ENCODE data around the gene BACE2. TPM values are rescaled to one million over a fixed set of nuclear protein-coding genes. Genes with fewer than 3 reads are reported as not detected.

The BACE2 gene
- total and polyA plus RNA-seq, 2 donors (not counting 3 experiments of a cell fraction or from before 2014, with no cell fraction given), result 113 to 184 TPM

DNA sequence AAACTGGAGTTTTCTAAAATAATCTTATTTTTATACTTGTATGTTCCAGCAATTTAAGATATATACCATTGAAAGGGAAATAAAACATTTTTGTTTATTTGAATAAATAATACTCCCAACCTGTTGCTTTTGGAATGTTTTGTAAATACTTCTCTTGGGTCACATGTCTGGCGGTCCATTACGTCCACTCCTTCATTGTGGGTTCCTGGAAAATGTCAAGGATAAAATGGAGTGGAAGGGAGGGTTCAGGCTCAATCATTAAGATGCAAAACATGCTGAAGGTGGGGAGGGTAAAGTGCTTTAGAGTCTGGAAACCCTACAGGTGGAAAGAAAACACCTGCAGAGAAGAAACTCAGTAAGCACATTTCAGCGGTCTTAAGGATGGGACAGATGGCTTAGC, 114.5 kb downstream of the BACE2 start:
- no peak for TF ChIP-seq POLR2AphosphoS5 (IDR thresholded peaks at IDR 0.05; ENCODE audit: insufficient read depth, low read depth, low read length)
- no peak for TF ChIP-seq FOS (IDR thresholded peaks at IDR 0.05; ENCODE audit: borderline replicate concordance, insufficient read depth, low read length)
- TF ChIP-seq JUN (IDR thresholded peaks at IDR 0.05; ENCODE audit: borderline replicate concordance, insufficient read depth, insufficient read length, low read depth), result no peak
- TF ChIP-seq, protein P1, sequence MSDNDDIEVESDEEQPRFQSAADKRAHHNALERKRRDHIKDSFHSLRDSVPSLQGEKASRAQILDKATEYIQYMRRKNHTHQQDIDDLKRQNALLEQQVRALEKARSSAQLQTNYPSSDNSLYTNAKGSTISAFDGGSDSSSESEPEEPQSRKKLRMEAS (IDR thresholded peaks at IDR 0.05; ENCODE audit: insufficient read depth, insufficient read length), result no peak
- TF ChIP-seq EZH2 (IDR thresholded peaks at IDR 0.05; ENCODE audit: borderline replicate concordance, low read depth, low read length, severe bottlenecking), result no peak
- no peak for TF ChIP-seq GATA2 (IDR thresholded peaks at IDR 0.05; ENCODE audit: insufficient read depth, insufficient read length, low read depth, low read length)
- no peak for TF ChIP-seq MYC (IDR thresholded peaks at IDR 0.05; ENCODE audit: low read depth, low read length)
- no peak for TF ChIP-seq POLR2A (IDR thresholded peaks at IDR 0.05; ENCODE audit: low read depth, low read length)
- TF ChIP-seq, protein P2, sequence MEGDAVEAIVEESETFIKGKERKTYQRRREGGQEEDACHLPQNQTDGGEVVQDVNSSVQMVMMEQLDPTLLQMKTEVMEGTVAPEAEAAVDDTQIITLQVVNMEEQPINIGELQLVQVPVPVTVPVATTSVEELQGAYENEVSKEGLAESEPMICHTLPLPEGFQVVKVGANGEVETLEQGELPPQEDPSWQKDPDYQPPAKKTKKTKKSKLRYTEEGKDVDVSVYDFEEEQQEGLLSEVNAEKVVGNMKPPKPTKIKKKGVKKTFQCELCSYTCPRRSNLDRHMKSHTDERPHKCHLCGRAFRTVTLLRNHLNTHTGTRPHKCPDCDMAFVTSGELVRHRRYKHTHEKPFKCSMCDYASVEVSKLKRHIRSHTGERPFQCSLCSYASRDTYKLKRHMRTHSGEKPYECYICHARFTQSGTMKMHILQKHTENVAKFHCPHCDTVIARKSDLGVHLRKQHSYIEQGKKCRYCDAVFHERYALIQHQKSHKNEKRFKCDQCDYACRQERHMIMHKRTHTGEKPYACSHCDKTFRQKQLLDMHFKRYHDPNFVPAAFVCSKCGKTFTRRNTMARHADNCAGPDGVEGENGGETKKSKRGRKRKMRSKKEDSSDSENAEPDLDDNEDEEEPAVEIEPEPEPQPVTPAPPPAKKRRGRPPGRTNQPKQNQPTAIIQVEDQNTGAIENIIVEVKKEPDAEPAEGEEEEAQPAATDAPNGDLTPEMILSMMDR (IDR thresholded peaks at IDR 0.05; ENCODE audit: extremely low read depth in 1 of 2, insufficient read depth in 1 of 2, low read depth in 1 of 2, low read length in 2 of 2), result no peak
- CTCF ChIA-PET, result interaction anchor here (0.9 to 7.8 kb wide), 26 partner anchors 8 to 1764 kb away, joined by 3 to 220 read pairs (median 9); no protein-coding TSS in a partner anchor
- no TSS peak for BruUV-seq (replicated peaks)
- no peak overlapping the region for H3K4me2 ChIP-seq (ENCODE audit: insufficient read depth, low read length)
- DNase-seq (ENCODE audit: low read depth, low spot score) (no peak), FAIRE-seq (no peak)
- H3K9me1 ChIP-seq (replicated peaks; ENCODE audit: control insufficient read depth, extremely low read depth, insufficient read depth, low read length), result no peaks in the 10 kb centered on the region
- H3K27ac ChIP-seq (ENCODE audit: insufficient read depth, low read depth, low read length), result no peak overlapping the region
- no peaks in the 10 kb centered on the region for H4K20me1 ChIP-seq (replicated peaks; ENCODE audit: control insufficient read depth, extremely low read depth, insufficient read depth, low read length)
- no peaks in the 10 kb centered on the region for H3K4me1 ChIP-seq (ENCODE audit: control insufficient read depth, extremely low read depth, insufficient read depth, low read length)
- no peak overlapping the region for H3K9ac ChIP-seq (replicated peaks; ENCODE audit: extremely low read depth, insufficient read depth, low read length)
- H2AFZ ChIP-seq (ENCODE audit: low read depth, low read length), result no peak overlapping the region
- H3K27me3 ChIP-seq (ENCODE audit: control insufficient read depth in 2 of 2, insufficient read depth in 2 of 2, low read length in 2 of 2), result peaks cover 2 to 4% of the 10 kb centered on the region in 2 experiments
- POLR2A ChIA-PET, result no interaction called here
- H3K9me3 ChIP-seq (replicated peaks; ENCODE audit: control insufficient read depth, insufficient read depth, low read length), result no peaks in the 10 kb centered on the region
- dilution Hi-C loops (cut with MboI; ENCODE audit: extremely low pct_ligation_motif_present, low sequenced_read_pairs) (no loop called here), intact Hi-C loops (cut with micrococcal nuclease) (loop anchor here (2.0 to 5.0 kb wide), 3 partner anchors 160 to 835 kb away; no protein-coding TSS in a partner anchor)
- no peaks in the 10 kb centered on the region for H3K36me3 ChIP-seq (ENCODE audit: control insufficient read depth in 2 of 2, extremely low read depth in 1 of 2, insufficient read depth in 2 of 2, low read length in 2 of 2)
- H3K79me2 ChIP-seq (ENCODE audit: control insufficient read depth, insufficient read depth, low read length), result no peaks in the 10 kb centered on the region
- H3K4me3 ChIP-seq (replicated peaks in 1 of 3; ENCODE audit: insufficient read depth in 1 of 3, low read depth in 1 of 3, low read length in 3 of 3), result no peak overlapping the region
